EL (cell line): Measurements from ENCODE around the gene TMEM169.

ENCODE experiments used
- DNase-seq: peaks from one replicate; pipeline ENCODE4 v3.0.0-alpha.2; 2016

Gene TMEM169

GRCh38 chr2:216108310-216108966 is 26.7 kb downstream of the TMEM169 start:
- peak; percentile 18 for DNase-seq

- DNase-seq, result peak; percentile 96
Observed at GRCh38 chr2:216108967-216109921, 27.5 kb downstream of the TMEM169 start, which contains the start of gene XRCC5. TSS of gene XRCC5 (plus strand) at chr2:216109348. CDS start at chr2:216109437, 89 bp downstream.

GRCh38 chr2:216109962-216110614 is 28.4 kb downstream of the TMEM169 start:
- peak; percentile 53 for DNase-seq

- peak; percentile 37 for DNase-seq
Observed at GRCh38 chr2:216110620-216111019, 28.9 kb downstream of the TMEM169 start.

GRCh38 chr2:216111122-216111521 is 29.4 kb downstream of the TMEM169 start:
- no peak for DNase-seq

- no peak for DNase-seq
Observed at GRCh38 chr2:216112926-216113325, 31.2 kb downstream of the TMEM169 start.

GRCh38 chr2:216113572-216113971 is 31.9 kb downstream of the TMEM169 start:
- no peak for DNase-seq

- no peak for DNase-seq
Observed at GRCh38 chr2:216114382-216114713, 32.6 kb downstream of the TMEM169 start.

GRCh38 chr2:216114714-216115531 is 33.2 kb downstream of the TMEM169 start:
- peak; percentile 99 for DNase-seq

GRCh38 chr2:216116418-216116817 is 34.7 kb downstream of the TMEM169 start:
- no peak for DNase-seq

- DNase-seq, result peak; percentile 51
Observed at GRCh38 chr2:216117561-216118340, 36.0 kb downstream of the TMEM169 start.

- no peak for DNase-seq
Observed at GRCh38 chr2:216118474-216118873, 36.8 kb downstream of the TMEM169 start.

GRCh38 chr2:216119146-216119545 is 37.4 kb downstream of the TMEM169 start:
- no peak for DNase-seq

GRCh38 chr2:216119986-216120385 is 38.3 kb downstream of the TMEM169 start:
- no peak for DNase-seq

- no peak for DNase-seq
Observed at GRCh38 chr2:216121255-216121654, 39.5 kb downstream of the TMEM169 start.

- DNase-seq, result no peak
Observed at GRCh38 chr2:216126943-216127342, 45.2 kb downstream of the TMEM169 start.

- no peak for DNase-seq
Observed at GRCh38 chr2:216130346-216130971, 48.7 kb downstream of the TMEM169 start.

- DNase-seq, result no peak
Observed at GRCh38 chr2:216131175-216131926, 49.6 kb downstream of the TMEM169 start.

GRCh38 chr2:216132585-216132984 is 50.9 kb downstream of the TMEM169 start:
- DNase-seq, result no peak

GRCh38 chr2:216133397-216133796 is 51.7 kb downstream of the TMEM169 start:
- DNase-seq, result no peak
